Measurements from ENCODE around the gene TBC1D23.
"Not testable (repeated sequence)": the region's sequence is repeated elsewhere in the genome, so short reads cannot be mapped to it uniquely, and the experiment has no call there.

Gene TBC1D23
- 37.3 to 68.8 (median 50.4) reads per million in 9 experiments for total RNA-seq

GRCh38 chr3:100260685-100261484, at the start of gene TBC1D23:
TBC1D23 (plus strand) TSS chr3:100260992; CDS start chr3:100261019, 27 bp downstream.
- H3K27ac Mint-ChIP-seq, result peak within 1 kb of the TSS; percentile 93 to 97
- H3K4me3 Mint-ChIP-seq, result peak within 1 kb of the TSS; percentile 84 to 88
- H3K27me3 Mint-ChIP-seq, result no peaks in the 10 kb centered on the region
- DNase-seq (peak; percentile 96 to 97 (median 97)), ATAC-seq (replicated peaks) (peak; percentile 98)
- peaks cover 0 to 2% of the 10 kb centered on the region in 2 donors for H3K9me3 Mint-ChIP-seq
- peaks cover 13% of the 10 kb centered on the region for H3K36me3 Mint-ChIP-seq (ENCODE audit: insufficient read depth)
- peaks cover 34 to 50% of the 10 kb centered on the region in 2 donors for H3K4me1 Mint-ChIP-seq (ENCODE audit: low read depth in 2 of 2)

DNA sequence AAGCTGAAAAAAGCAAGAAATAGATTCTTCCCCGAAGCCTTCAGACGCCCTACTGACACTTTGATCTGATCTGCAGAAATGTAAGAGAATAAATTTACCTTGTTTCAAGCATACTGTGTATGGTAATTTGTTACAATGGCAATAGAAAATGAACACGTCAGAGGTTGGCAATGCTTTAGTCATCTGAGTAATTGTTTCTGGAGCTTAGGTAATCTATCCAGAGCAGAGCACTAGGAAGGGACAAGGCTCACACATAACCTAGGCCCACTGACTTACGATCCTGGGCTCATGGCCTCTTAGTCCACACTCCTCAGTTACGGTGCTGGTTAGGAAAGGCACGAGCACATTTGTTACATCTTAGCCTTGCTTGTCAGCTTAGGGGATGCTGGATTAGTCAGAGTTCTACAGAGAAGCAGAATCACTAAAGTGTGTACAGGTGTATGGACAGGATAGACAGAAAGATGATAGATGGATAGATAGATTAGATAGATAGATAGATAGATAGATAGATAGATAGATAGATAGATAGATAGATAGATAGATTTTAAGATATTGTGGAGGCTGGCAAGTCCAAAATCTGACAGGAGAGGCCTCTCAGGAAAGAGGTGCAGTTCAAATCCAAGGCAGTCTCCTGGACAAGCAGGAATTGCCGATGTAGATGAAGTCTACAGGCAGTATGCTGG, 46.8 kb upstream of the TBC1D23 start:
- Mint-ChIP-seq H3K27ac (no peak overlapping the region), H3K36me3 (ENCODE audit: insufficient read depth) (no peaks in the 10 kb centered on the region), H3K4me3 (no peak overlapping the region), H3K9me3 (no peaks in the 10 kb centered on the region), H3K4me1 (ENCODE audit: low read depth in 2 of 2) (peaks cover 7 to 11% of the 10 kb centered on the region in 2 donors), H3K27me3 (peaks cover 32 to 33% of the 10 kb centered on the region in 2 donors)
- DNase-seq (no peak), ATAC-seq (replicated peaks) (no peak)

DNA sequence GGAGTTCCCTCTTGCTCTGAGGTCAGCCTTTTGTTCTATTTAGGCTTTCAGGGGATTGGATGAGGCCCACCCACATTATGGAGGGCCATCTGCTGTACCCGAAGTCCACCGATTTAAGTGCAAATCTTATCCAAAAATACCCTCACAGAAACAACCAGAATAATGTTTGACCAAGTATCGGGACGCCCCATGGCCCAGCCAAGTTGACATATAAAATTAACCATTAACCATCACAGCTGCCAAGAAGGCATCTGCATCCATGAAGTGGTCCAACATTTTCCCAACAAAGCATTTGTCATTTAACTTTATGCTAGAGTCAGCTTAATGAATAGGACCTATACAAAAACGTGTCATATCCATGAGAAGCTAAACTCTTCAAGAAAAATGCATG, 46.2 kb upstream of the TBC1D23 start:
- peaks cover 33 to 38% of the 10 kb centered on the region in 2 donors for H3K27me3 Mint-ChIP-seq
- DNase-seq, result no peak
- ATAC-seq (replicated peaks), result no peak
- no peak overlapping the region for H3K4me3 Mint-ChIP-seq
- peaks cover 0 to 2% of the 10 kb centered on the region in 2 donors for H3K9me3 Mint-ChIP-seq
- no peak overlapping the region for H3K27ac Mint-ChIP-seq
- H3K36me3 Mint-ChIP-seq (ENCODE audit: insufficient read depth), result no peaks in the 10 kb centered on the region
- H3K4me1 Mint-ChIP-seq (ENCODE audit: low read depth in 2 of 2), result peaks cover 7 to 11% of the 10 kb centered on the region in 2 donors

DNA sequence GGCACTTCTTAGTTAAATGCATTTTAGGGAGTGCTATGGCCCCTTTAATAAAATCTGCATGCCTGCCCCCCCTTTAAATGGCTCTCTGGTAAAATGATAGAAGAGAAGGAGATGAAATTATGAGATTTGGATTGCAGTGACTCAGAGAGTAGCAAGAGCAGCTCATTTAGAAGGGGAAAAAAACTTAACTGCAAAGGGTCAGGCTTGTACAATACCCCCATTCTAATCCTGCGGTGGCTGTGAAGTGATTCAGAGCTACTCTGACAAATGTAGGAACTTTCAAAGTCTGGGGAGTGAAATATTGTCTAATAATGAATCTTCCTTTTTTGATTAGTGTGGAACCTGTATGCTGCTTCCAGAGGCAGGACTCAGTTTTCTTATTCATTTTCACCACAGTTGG, 44.1 kb upstream of the TBC1D23 start:
- no peaks in the 10 kb centered on the region for H3K36me3 Mint-ChIP-seq (ENCODE audit: insufficient read depth)
- H3K9me3 Mint-ChIP-seq, result peaks cover 0 to 2% of the 10 kb centered on the region in 2 donors
- H3K4me3 Mint-ChIP-seq, result no peak overlapping the region
- no peak for DNase-seq
- H3K27ac Mint-ChIP-seq, result no peak overlapping the region
- H3K27me3 Mint-ChIP-seq, result peaks cover 38 to 39% of the 10 kb centered on the region in 2 donors
- no peaks in the 10 kb centered on the region for H3K4me1 Mint-ChIP-seq (ENCODE audit: low read depth in 2 of 2)
- no peak for ATAC-seq (replicated peaks)

GRCh38 chr3:100221159-100221558, 39.6 kb upstream of the TBC1D23 start:
- Mint-ChIP-seq H3K9me3 (peaks cover 0 to 2% of the 10 kb centered on the region in 2 donors), H3K4me3 (no peak overlapping the region), H3K27me3 (peaks cover 25 to 33% of the 10 kb centered on the region in 2 donors), H3K36me3 (ENCODE audit: insufficient read depth) (no peaks in the 10 kb centered on the region), H3K27ac (no peak overlapping the region), H3K4me1 (ENCODE audit: low read depth in 2 of 2) (no peaks in the 10 kb centered on the region)
- DNase-seq (no peak), ATAC-seq (replicated peaks) (no peak)

DNA sequence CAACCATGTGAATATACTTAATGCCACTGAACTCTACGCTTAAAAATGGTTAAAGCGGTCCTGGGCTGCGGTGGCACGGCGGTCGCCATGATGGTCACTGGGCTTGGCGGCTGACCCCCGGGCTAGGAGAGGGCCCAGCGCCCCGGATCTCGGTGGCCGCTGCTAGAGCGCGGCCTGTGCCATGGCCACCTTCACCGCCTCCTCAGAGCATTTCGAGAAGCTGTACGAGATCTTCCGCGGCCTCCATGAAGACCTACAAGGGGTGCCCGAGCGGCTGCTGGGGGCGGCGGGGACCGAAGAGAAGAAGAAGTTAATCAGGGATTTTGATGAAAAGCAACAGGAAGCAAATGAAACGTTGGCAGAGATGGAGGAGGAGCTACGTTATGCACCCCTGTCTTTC, 35.6 kb upstream of the TBC1D23 start:
- no peak overlapping the region for H3K4me3 Mint-ChIP-seq

GRCh38 chr3:100225883-100226282, 34.9 kb upstream of the TBC1D23 start:
- Mint-ChIP-seq H3K9me3 (no peaks in the 10 kb centered on the region), H3K4me1 (ENCODE audit: low read depth in 2 of 2) (peaks cover 0 to 4% of the 10 kb centered on the region in 2 donors), H3K27me3 (peaks cover 2 to 4% of the 10 kb centered on the region in 2 donors), H3K36me3 (ENCODE audit: insufficient read depth) (no peaks in the 10 kb centered on the region), H3K27ac (no peak overlapping the region), H3K4me3 (no peak overlapping the region)
- DNase-seq (no peak), ATAC-seq (replicated peaks) (no peak)

More for the DNA sequence above, 35.6 kb upstream of the TBC1D23 start:
- peaks cover 0 to 5% of the 10 kb centered on the region in 2 donors for H3K27me3 Mint-ChIP-seq
- H3K36me3 Mint-ChIP-seq (ENCODE audit: insufficient read depth), result no peaks in the 10 kb centered on the region
- DNase-seq, result no peak
- no peak for ATAC-seq (replicated peaks)
- H3K9me3 Mint-ChIP-seq, result no peaks in the 10 kb centered on the region
- peaks cover 0 to 4% of the 10 kb centered on the region in 2 donors for H3K4me1 Mint-ChIP-seq (ENCODE audit: low read depth in 2 of 2)
- H3K27ac Mint-ChIP-seq, result no peak overlapping the region

- Mint-ChIP-seq H3K9me3 (no peaks in the 10 kb centered on the region), H3K27ac (no peak overlapping the region), H3K4me3 (no peak overlapping the region), H3K27me3 (peaks cover 0 to 8% of the 10 kb centered on the region in 2 donors), H3K4me1 (ENCODE audit: low read depth in 2 of 2) (peaks cover 0 to 4% of the 10 kb centered on the region in 2 donors), H3K36me3 (ENCODE audit: insufficient read depth) (no peaks in the 10 kb centered on the region)
- DNase-seq (no peak), ATAC-seq (replicated peaks) (no peak)
These were observed 33.9 kb upstream of the TBC1D23 start for GRCh38 chr3:100226712-100227429.

DNA sequence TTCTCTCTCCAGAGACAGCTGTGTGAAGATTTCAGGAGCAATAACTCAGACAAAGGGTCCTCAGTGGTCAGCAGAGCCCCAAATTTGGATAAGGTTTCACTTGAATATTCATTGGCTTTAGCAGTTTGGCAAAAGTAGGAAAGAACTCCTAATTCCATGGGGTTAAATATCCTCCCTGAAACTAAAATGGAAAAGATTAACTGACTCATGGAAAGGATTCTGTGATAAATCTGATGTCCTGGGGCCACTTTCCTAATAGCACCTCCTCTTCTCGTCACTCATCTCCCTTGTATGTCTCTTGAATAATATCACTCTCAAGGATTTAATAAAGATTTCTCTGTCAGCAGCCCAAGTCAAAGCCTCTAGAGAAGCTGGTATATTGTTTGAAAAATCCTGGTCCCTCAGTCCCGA, 33.3 kb upstream of the TBC1D23 start:
- no peaks in the 10 kb centered on the region for H3K9me3 Mint-ChIP-seq
- H3K27ac Mint-ChIP-seq, result no peak overlapping the region
- H3K36me3 Mint-ChIP-seq (ENCODE audit: insufficient read depth), result no peaks in the 10 kb centered on the region
- H3K4me1 Mint-ChIP-seq (ENCODE audit: low read depth in 2 of 2), result peaks cover 0 to 4% of the 10 kb centered on the region in 2 donors
- H3K27me3 Mint-ChIP-seq, result peaks cover 0 to 8% of the 10 kb centered on the region in 2 donors
- ATAC-seq (replicated peaks) (no peak), DNase-seq (no peak)
- H3K4me3 Mint-ChIP-seq, result no peak overlapping the region

DNA sequence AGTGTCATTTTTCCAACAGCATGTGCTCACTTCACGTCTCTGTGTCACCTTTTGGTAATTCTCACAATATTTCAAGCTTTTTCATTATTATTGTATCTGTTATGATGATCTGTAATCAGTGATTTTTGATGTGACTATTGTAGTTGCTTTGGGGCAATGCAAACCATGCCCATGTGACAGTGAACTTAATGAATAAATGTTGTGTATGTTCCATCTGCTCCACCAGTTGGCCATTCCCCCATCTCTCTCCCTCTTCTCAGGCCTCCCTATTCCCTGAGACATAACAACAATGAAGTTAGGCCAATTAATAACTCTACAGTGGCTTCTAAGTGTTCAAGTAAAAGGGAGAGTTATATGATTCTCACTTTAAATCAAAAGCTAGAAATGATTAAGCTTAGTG, 32.5 kb upstream of the TBC1D23 start:
- H3K4me3 Mint-ChIP-seq, result no peak overlapping the region
- DNase-seq, result no peak
- peaks cover 0 to 8% of the 10 kb centered on the region in 2 donors for H3K27me3 Mint-ChIP-seq
- ATAC-seq (replicated peaks), result no peak
- peaks cover 0 to 4% of the 10 kb centered on the region in 2 donors for H3K4me1 Mint-ChIP-seq (ENCODE audit: low read depth in 2 of 2)
- no peaks in the 10 kb centered on the region for H3K9me3 Mint-ChIP-seq
- H3K27ac Mint-ChIP-seq, result no peak overlapping the region
- no peaks in the 10 kb centered on the region for H3K36me3 Mint-ChIP-seq (ENCODE audit: insufficient read depth)

- H3K27ac Mint-ChIP-seq, result not testable (repeated sequence)
These were observed 31.6 kb upstream of the TBC1D23 start for GRCh38 chr3:100229188-100229587.

GRCh38 chr3:100230710-100231109, 30.1 kb upstream of the TBC1D23 start:
- H3K9me3 Mint-ChIP-seq, result no peaks in the 10 kb centered on the region
- no peak for DNase-seq

More at GRCh38 chr3:100229188-100229587, 31.6 kb upstream of the TBC1D23 start:
- not testable (repeated sequence) for H3K4me1 Mint-ChIP-seq (ENCODE audit: low read depth in 2 of 2); H3K27me3 Mint-ChIP-seq; H3K36me3 Mint-ChIP-seq (ENCODE audit: insufficient read depth); H3K9me3 Mint-ChIP-seq; DNase-seq; H3K4me3 Mint-ChIP-seq; ATAC-seq (replicated peaks)

DNA sequence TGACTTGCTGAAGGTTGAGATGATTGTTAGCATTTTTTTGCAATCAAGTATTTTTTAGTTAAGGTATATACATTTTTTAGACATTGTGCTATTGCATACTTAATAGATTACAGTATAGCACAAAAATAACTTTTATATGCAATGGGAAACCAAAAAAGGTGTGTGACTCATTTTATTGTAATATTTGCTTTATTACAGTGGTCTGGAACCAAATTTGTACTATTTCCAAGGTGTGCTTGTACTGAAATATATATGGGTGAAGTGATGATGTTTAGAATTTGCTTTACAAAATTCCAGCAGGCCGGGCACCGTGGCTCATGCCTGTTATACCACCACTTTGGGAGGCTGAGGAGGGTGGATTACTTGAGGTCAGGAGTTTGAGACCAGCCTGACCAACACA, 29.1 kb upstream of the TBC1D23 start:
- DNase-seq (no peak), ATAC-seq (replicated peaks) (no peak)
- Mint-ChIP-seq H3K36me3 (ENCODE audit: insufficient read depth) (no peaks in the 10 kb centered on the region), H3K4me3 (no peak overlapping the region), H3K4me1 (ENCODE audit: low read depth in 2 of 2) (peaks cover 0 to 4% of the 10 kb centered on the region in 2 donors), H3K27me3 (peaks cover 0 to 8% of the 10 kb centered on the region in 2 donors), H3K27ac (no peak overlapping the region), H3K9me3 (no peaks in the 10 kb centered on the region)

More at GRCh38 chr3:100230710-100231109, 30.1 kb upstream of the TBC1D23 start:
- no peak overlapping the region for H3K27ac Mint-ChIP-seq
- peaks cover 0 to 4% of the 10 kb centered on the region in 2 donors for H3K4me1 Mint-ChIP-seq (ENCODE audit: low read depth in 2 of 2)
- H3K27me3 Mint-ChIP-seq, result peaks cover 0 to 8% of the 10 kb centered on the region in 2 donors
- no peak overlapping the region for H3K4me3 Mint-ChIP-seq
- ATAC-seq (replicated peaks), result no peak
- H3K36me3 Mint-ChIP-seq (ENCODE audit: insufficient read depth), result no peaks in the 10 kb centered on the region

Measured in effector memory CD8-positive, alpha-beta T cell (primary cell).